NCI-H510A treated with DMSO at 0.1 percent for 48 hours (cell line): Measurements from ENCODE around the gene PDXDC1.
"Not testable (repeated sequence)": the region's sequence is repeated elsewhere in the genome, so short reads cannot be mapped to it uniquely, and the experiment has no call there.

Source experiments
- DNase-seq: peaks from one replicate; lab custom pipeline; 2025; lab: John Stamatoyannopoulos, UW

Gene PDXDC1

DNA sequence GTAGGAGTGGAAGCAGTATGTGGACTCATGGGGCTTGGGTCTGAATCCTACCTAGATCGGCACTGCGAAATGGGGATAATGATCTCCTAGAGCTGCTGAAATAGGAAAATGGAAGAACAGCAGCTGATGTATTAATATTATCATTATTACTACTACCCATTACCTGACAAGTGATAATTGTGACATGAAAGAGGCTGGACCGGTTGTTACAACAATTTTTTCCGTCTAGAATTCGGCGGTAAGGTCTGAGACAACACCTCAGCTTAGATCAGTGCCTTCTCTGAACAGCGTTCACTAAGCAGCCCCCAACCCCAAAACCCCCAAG lies 533 bp upstream of the PDXDC1 start:
- DNase-seq = peak; percentile 76

DNA sequence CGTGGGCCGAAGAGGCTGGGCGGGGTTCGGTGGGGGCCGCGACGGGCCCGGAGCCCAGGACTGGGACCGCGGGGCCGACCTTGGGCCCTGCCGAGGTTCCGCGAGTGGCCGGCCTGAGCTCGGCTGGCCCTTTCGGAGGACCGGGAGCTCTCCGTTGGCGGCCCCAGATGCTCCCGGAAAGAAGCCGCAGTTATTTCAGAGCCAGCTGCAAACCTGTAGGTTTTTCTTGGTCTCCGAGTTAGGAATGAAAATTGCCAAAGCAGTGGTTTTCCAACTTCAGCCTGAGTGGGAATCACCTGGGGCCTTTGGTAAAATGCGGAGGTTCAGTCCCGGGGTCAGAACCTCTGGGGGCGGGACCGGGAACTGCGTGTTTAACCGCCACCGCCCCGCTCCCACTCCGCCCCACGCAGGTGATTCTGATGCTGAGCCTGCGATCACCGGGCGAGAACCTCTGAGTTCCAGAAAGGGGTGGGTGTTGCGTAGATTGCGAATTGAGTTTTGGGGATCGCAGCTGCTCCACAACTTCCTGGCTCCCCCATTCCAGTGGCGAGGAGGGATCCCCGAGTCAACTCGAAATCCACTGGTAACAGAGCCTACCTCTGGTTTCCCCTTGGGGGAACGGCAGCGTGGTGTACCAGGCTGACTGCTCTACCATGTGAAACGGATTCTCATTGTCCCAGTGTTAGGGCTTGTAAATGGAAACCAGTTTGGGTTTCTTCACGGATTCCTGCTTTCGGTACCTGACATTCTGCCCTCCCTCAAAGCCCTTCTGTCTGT lies 780 bp downstream of the PDXDC1 start:
- DNase-seq = not testable (repeated sequence)

- DNase-seq = not testable (repeated sequence)
These were observed 2.3 kb downstream of the PDXDC1 start for GRCh38 chr16:14976971-14977736.

DNA sequence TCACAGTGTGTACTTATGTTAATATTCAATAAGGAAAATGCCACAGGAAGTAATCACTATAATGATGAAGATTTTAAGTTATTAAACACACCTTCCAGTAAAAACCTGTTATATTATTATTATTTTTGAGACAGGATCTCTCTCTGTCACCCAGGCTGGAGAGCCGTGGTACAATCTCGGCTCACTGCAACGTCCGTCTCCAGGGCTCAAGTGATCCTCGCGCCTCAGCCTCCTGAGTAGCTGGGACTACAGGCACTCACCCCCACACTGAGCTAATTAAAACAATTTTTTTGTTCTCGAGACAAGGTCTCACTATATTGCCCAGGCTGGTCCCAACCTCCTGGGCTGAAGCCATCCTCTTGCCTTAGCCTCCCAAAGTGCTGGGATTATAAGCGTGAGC lies 3.5 kb downstream of the PDXDC1 start:
- not testable (repeated sequence) for DNase-seq

- DNase-seq = not testable (repeated sequence)
These were observed 4.1 kb downstream of the PDXDC1 start for GRCh38 chr16:14978908-14979307.

DNA sequence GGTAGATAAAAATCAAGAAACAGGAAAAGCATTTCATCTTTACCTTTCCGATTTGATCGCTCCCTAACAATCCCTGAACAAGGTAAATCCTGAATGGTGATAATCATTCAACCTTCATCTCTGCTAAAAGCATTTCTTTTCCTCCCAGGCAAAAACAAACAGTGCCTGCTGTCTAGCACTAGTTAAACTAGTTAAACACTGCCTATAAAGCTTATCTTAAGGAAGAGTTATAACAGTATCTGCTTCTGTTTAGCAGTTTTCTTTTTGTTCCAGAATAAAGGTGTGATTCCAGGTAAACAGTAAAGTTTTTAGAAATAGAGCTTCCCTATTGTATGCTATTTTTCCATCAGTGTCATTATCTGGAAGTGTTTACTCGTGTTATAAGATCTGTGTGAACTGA lies 6.4 kb downstream of the PDXDC1 start:
- DNase-seq = not testable (repeated sequence)

DNA sequence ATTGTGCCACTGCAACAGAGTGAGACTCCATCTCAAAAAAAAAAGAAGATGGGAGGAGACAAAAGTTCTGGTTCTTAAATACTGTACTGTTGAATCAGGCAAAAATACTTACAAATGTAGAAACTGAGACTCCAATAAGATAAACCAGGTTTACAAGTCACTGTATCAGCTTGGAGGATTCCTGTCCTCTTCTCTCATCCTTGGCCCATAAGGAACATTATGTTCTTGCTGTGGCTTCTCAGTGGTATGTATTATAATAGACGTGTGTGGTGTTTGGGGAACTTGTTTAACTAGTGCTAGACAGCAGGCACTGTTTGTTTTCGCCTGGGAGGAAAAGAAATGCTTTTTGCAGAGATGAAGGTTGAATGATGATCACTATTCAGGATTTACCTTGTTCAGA lies 7.7 kb downstream of the PDXDC1 start:
- DNase-seq = not testable (repeated sequence)

GRCh38 chr16:14988092-14988491 lies 13.3 kb downstream of the PDXDC1 start:
- not testable (repeated sequence) for DNase-seq

DNA sequence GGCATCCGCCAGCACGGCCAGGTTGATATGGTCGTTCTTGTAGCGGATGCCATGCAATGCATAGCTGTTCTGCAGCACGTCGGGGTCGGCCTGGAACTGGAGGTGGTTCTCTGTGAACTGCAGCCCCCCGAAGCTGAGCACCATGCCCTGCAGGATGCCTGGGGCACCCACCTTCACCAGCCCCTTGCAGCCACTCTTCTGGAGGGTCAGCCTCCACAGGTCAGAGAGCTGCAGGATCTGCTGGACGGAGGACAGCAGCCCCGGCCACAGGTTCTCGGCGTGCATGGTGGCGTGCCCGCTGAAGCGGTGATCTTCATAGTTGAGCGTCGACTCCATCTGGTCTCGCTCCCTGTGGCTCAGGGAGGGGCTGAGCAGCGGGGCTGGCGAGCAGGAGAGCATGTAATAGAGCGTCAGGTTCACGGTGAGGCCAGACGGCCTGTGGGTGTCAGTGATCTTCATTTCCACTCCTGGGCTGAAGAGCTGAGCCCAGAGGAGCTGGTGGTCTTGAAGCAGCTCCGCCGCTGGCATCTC lies 13.9 kb downstream of the PDXDC1 start:
- DNase-seq = not testable (repeated sequence)

DNA sequence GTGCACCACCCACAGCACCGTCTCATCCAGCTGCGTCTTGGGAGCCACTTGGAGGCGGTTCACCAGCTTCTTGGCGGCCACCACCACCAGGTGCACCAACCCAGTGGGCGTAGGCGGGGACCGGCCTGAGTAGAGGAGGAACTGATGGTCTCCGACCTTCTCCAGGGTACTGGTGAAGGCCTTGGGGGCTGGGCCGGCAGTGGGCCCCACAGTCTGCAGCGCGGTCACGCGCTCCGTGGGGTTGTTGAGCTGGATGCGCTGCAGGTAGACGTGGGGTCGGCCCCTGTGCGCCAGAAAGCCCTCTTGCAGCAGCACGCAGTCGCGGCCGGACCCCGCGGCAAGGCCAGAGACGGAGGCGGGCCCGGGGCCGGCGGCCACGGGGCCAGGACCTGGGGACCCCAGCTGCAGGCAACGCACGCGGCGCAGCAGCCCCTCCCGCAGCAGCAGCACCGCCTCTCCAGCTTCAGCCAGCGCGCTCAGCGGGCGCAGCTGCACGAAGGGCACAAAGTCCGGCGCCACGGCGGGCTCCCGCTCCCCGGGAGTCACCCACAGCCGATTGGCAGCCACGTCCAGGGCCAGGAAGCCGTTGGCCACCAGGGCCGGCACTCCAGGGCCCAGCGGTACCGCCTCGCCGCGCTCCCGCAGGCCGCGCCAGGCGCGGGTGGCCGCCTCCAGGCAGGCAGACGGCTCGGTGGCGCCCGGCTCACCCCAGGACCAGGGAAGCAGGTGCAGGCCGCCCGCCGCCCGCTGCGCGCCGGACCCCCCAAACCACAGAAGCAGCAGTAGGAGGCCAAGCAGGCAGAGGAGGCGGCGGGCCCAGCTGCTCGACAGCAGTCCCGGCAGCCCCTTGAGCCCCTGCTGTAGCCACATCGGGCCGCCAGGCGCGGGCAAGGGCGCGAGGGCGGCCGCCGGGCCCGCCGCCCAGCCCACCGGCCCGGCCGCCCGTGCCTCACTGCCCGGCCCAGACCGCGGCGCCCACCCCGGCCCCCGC lies 14.8 kb downstream of the PDXDC1 start:
- not testable (repeated sequence) for DNase-seq

DNA sequence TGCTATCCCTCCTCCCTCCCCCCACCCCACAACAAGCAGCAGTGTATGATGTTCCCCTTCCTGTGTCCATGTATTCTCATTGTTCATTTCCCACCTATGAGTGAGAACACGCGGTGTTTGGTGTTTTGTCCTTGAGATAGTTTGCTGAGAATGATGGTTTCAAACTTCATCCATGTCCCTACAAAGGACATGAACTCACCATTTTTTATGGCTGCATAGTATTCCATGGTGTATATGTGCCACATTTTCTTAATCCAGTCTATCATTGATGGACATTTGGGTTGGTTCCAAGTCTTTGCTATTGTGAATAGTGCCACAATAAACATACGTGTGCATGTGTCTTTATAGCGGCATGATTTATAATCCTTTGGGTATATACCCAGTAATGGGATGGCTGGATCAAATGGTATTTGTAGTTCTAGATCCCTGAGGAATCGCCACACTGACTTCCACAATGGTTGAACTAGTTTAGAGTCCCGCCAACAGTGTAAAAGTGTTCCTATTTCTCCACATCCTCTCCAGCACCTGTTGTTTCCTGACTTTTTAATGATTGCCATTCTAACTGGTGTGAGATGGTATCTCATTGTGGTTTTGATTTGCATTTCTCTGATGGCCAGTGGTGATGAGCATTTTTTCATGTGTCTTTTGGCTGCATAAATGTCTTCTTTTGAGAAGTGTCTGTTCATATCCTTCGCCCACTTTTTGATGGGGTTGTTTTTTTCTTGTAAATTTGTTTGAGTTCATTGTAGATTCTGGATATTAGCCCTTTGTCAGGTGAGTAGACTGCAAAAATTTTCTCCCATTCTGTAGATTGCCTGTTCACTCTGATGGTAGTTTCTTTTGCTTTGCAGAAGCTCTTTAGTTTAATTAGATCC lies 18.7 kb downstream of the PDXDC1 start:
- DNase-seq = not testable (repeated sequence)

GRCh38 chr16:14996702-14997101 lies 21.9 kb downstream of the PDXDC1 start:
- not testable (repeated sequence) for DNase-seq

- DNase-seq = not testable (repeated sequence)
These were observed 23.5 kb downstream of the PDXDC1 start for GRCh38 chr16:14998300-14998699.

GRCh38 chr16:14999845-15000244 lies 25.0 kb downstream of the PDXDC1 start:
- DNase-seq = not testable (repeated sequence)

- not testable (repeated sequence) for DNase-seq
These were observed 27.6 kb downstream of the PDXDC1 start for GRCh38 chr16:15002448-15002847.

DNA sequence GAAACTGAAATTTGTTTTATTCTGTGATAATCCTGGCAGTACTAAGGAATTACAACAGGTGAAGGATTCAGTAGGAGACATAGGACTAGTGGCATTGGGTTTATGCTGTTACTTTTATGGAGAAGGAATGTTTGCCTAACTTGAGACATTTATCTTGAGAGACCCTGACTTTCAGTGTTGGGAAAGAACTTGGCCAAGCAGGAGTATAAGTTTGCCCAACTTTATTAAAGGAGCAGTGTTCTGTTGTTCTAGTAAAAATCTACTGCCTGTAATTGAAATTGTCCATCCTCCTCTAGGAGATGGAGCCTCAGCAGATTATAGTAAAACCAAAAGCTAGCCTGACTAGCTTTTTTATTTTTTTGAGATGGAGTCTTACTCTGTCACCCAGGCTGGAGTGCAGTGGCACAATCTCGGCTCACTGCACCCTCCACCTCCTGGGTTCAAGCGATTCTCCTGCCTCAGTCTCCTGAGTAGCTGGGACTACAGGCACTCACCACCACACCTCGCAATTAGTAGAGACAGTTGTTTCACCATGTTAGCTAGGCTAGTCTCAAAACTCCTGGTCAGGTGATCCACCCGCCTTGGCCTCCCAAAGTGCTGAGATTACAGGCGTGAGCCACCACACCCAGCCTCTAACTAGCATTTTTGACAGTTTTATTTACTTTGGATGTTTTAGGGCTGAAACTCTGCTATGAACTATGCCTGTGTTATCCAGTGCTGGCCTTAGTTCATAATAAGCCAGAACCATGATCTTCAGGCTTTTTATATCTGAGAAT lies 30.7 kb downstream of the PDXDC1 start:
- DNase-seq = not testable (repeated sequence)

DNA sequence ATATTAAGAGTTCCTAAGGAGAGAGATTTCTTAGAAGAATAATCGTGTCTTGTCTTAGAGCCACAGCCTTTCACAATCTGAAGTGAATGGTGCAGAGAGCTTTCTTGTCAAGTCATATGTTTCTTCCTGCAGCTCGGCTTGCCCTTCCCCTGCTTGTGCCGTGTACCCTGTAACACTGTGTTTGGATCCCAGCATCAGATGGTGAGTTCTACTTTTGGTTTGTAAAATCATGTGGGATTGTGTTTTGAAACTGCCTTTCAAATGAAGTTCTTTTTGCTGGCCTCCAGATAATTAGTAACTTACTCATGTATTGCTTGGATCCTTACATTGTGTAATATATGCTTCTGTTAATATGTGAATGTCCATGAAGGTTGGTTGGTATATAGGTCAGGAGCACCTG lies 33.8 kb downstream of the PDXDC1 start:
- DNase-seq = not testable (repeated sequence)

GRCh38 chr16:15012941-15013340 lies 38.1 kb downstream of the PDXDC1 start:
- DNase-seq = not testable (repeated sequence)

DNA sequence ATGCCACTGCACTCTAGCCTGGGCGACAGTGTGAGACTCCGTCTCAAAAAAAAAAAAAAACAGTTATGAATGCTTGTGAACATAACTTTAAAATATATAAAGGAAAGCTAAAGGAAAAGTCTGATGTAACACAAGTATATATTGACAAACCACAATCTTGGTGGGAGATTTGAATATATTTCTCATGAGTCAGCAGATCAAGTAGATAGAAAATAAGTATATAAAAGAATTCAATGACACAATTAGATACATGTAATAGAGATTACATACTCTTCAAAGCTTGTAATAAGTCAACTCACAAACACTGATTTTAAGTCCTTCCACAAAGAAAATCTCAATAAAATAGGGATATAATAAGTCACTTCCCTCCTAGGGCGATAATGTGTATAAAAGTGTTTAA lies 40.8 kb downstream of the PDXDC1 start:
- not testable (repeated sequence) for DNase-seq

DNA sequence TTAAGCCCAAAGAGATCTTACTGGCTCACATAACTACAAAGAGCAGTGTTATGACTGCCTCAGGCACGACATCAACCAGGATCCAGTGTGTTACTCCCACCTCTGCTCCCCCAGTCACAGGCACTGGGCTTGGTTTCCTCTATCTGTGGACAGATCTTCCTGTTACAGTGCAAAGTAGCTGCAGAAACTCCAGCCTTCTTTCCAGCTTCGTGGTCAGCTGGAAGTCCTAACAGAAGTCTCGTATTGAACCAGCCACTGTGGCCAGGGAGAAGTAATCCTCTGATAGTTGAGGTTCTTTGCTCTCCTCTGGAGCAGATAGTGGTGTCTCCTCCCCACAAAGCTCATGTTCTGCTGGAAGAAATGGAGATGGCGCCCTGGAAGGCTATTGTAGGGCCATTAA lies 41.5 kb downstream of the PDXDC1 start:
- not testable (repeated sequence) for DNase-seq
